MM.1S (cell line): Measurements from ENCODE around the gene TOX2.

Experiments
- CTCF ChIP-seq: fragments of 300-600 bp; sonication (generic); IDR thresholded peaks from 2 replicates; pipeline ENCODE4 v1.5.1; 2016; ENCODE audit warnings: antibody characterized with exemption, low read length, mixed read lengths
- EZH2 ChIP-seq: fragments of 300-600 bp; sonication (generic); optimal IDR thresholded peaks from 2 replicates; pipeline ENCODE3; 2017; ENCODE audit warnings: low read depth, mild to moderate bottlenecking, antibody characterized with exemption, low read length, mixed read lengths
- EZH2phosphoT487 ChIP-seq: fragments of 300-600 bp; sonication (generic); IDR thresholded peaks from 2 replicates; pipeline ENCODE4 v1.6.1; 2018; ENCODE audit warnings: antibody characterized with exemption, low read length

GRCh38 chr20:43969028-43969447 lies 54.4 kb downstream of the TOX2 start:
- TF ChIP-seq CTCF (no peak), EZH2 (no peak), EZH2phosphoT487 (no peak)
